CD4-positive, alpha-beta T cell treated with Interleukin-15 for 4 hours (primary cell): ENCODE measurements around the gene YIPF1.
A peak's percentile ranks its signal among the peaks of the same experiment; 100 is the strongest.
"Not testable (repeated sequence)": the region's sequence is repeated elsewhere in the genome, so short reads cannot be mapped to it uniquely, and the experiment has no call there.

ENCODE experiments used
- DNase-seq: peaks from one replicate; pipeline ENCODE4 v3.0.0-alpha.2; 2020; ENCODE audit warnings: low spot score

YIPF1 gene

DNA sequence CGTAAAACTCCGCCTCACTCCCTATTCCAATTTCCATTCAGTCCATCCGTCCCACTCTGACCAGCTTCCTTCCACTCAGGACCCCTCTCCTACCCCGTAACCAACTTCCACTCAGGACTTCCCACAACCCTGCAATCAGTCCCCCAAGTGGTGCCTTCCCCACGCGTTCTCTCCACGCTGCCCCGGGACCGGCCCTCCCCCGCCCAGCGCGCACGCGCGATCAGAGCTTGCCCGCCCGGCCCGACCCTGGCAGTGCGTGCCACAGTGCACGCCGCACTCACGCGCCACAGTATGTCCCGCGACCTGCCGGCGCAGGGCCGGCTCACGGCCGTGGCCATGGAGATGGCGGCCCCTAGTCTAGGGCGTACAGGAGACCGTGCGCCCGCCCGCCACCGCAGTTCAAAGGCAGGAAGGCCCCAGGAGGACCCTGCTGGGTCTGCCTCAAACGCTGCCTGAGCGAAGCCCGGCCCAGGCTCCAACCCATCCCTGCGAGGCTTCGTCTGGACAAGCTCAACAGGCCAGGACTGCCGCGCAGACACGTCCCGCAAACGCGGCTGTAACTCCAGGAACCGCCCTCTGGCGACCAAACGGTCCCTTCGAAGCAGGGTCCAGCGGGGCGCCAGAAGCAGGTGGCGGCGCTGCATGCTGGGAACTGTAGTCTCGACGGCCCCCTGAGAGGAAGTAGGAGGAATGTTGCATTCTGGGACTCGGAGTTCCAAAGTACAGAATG lies 51.5 kb downstream of the YIPF1 start, which contains the start of gene NDC1:
Gene NDC1, minus strand, starts transcription at position 373 of the 730 bp plus-strand sequence. Its CDS starts 35 bp downstream, at position 338.
- DNase-seq = peak; percentile 92

DNA sequence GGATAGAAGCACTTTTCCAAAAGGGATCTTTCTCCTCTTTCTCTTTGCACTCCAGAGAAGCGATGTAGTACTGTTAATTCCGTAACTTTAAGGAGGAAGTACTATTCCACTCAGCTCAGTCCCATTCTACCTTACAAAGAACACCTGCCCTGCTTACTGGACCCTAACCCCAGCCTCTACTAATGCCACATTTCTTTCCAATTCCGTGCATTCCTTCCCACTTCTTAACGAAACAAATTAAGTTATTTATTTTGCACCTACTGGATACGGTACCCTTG lies 52.0 kb downstream of the YIPF1 start:
- DNase-seq = no peak

DNA sequence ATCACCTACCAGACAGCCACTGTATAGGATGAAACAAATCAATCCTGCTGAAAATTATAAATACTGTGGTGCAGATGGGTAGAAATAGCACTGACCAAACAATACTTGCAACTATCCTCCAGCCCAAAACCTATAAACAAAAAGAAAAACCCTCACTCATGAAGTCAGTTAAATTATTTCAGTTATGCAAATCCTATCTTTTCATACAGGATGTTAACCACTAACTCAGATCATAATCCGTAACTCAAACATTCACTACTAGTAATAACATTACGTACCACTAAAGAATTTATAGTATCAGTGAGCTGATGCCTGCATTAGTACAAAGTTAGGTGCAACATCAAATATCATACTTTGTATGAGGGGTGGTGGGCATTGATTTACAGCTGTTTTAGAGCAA lies 54.1 kb downstream of the YIPF1 start:
- DNase-seq = no peak

DNA sequence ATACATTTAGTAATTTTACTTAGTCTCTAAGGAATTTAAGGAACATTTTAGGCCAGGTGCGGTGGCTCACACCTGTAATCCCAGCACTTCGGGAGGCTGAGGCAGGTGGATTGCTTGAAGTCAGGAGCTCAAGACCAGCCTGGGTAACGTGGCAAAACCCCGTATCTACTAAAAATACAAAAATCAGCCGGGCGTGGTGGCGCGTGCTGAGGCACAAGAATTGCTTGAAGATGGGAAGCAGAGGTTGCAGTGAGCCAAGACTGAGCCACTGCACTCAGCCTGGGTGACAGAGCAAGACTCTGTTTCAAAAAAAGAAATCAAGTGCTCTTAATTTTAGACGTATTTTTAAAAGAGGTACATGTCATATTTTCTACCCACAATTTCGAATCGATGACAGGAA lies 54.8 kb downstream of the YIPF1 start:
- no peak for DNase-seq

DNA sequence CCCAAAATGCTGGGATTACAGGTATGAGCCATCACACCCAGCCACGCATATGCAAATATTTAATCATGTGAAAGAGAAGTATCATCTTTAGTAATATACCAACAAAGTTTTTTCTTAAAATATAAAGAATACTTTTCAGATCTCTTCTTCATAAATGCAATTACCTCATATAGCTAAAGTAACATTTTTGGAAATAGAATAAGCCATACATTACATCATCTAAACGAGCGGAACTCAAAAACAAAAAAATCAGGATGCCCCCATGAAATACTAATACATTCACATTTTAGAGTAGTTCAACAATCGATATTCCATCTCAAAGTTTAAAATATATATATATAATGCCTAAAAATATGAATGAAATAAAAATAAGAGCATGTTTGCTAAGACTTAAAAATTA lies 56.2 kb downstream of the YIPF1 start:
- no peak for DNase-seq

DNA sequence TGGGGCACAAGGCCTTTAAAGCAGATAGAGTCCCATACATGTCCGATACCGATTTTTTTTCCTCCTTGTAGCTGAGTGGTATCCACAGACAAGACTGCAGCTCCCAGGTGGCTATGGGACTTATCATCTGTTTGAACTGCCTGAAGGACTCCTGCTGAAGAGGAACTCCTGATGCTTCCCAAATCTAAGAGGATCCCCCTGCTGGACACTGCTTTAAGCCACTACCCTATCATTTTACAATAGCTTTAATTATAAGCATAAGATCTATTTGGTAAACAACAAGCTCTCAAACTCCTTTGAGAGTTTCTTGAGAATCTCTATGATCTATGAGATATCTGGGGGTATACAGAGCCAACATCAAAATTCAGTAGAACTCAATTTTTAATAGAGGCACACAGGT lies 63.2 kb downstream of the YIPF1 start:
- DNase-seq = no peak

DNA sequence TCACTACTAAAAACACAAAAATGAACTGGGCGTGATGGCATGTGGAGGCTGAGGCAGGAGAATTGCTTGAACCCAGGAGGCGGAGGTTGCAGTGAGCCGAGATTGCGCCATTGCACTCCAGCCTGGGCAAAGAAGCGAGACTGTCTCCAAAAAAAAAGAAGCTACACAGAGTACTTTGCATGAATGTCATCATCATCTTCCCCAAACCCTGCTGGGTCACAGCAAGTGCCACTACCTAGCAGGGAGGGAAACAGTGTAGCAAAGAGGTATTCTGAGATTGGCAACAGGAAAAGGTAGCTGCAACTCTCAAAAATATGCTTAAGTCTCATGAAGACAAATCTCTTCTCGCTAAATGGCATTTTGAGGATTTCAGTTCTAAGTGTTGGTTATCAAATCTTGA lies 64.3 kb downstream of the YIPF1 start:
- DNase-seq = no peak

DNA sequence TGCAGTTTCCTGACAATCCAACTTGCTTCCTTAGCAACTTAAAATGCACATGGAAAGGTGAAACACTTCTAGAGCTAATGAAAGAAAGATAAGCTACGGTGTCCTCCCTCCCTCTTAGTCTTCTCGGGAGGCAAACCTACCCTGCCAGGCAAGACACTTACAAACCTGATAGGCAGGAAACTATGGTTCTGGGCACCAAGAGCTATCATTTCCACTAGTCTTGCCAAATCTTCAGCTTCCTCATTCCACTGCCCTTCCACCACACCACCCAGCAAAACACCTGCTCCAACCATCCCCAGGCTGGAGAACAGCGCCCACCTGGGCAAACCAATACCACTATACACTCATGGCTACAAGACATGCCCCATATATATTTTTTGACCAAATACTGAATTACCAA lies 66.7 kb downstream of the YIPF1 start:
- DNase-seq = no peak

DNA sequence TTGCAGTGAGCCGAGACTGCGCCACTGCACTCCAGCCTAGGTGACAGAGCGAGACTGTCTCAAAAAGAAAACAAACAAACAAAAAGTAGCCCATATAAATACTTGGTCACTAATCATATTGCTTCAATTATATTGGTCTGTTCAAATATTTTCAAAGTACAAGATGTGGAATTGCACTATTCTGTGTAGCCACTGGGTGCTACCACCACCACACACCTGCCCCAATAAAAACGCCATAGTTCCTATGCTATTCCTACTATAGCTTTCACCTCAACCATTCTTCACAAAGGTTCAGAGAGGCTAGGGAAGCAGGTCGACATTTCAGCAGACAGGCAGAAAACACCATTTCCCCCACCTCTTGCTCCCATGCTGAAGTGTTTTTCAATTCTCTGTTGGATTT lies 68.2 kb downstream of the YIPF1 start:
- DNase-seq = no peak

DNA sequence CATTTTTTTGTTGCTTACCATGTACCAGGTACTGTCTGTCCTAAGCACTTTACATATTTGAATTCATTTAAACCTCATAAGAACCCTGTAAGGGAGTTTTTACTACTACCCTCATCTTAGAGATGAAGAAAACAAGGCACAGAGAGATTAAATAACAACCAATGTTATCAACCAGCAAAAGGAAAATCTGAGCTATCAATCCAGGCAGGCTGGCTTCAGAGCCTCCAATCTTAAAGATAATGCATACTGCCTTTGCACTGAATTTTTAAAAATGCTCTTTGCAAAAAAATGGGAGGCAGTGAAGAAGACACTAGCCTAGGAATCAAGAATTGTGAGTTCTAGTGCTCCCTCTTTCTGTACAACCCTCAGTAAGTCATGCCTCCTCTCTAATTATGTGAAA lies 70.2 kb downstream of the YIPF1 start:
- DNase-seq = no peak

DNA sequence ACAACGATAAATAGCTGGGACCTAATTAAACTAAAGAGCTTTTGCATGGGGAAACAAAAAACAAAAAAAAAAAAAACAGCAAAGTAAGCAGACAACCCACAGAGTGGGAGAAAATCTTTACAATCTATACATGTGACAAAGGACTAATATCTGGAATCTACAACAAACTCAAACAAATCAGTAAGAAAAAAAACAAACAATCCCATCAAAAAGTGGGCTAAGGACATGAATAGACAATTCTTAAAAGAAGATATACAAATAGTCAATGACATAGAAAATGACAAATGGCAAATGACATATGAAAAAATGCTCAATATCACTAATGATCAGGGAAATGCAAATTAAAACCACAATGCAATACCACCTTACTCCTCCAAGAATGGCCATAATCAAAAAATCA lies 73.0 kb downstream of the YIPF1 start:
- DNase-seq = not testable (repeated sequence)

DNA sequence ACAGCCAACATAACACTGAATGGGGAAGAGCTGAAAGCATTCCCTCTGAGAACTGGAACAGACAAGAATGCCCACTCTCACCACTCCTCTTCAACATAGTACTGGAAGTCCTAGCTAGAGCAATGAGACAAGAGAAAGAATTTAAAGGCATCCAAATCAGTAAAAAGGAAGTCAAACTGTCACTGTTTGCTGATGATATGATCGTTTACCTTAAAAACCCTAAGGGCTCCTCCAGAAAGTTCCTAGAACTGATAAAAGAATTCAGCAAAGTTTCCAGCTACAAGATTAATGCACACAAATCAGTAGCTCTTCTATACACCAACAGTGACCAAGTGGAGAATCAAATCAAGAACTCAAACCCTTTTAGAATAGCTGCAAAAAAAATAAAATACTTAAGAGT lies 74.1 kb downstream of the YIPF1 start:
- DNase-seq = not testable (repeated sequence)

DNA sequence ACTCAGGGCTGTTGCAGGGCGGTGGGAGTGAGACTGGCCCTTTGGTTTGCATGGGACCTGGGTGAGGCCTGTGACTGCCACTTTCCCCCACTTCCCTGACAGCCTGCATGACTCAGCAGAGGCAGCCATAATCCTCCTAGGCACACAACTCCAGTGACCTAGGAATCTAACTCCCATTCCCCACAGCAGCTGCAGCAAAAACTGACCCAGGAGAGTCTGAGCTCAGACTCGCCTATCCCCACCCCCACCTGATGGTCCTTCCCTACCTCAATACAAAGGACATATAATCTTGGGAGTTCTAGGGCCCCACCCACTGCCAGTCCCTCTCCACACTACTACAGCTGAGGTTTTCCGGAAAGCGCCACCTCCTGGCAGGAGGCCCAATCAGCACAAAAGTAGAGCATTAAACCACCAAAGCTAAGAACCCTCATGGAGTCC lies 78.2 kb downstream of the YIPF1 start:
- no peak for DNase-seq

DNA sequence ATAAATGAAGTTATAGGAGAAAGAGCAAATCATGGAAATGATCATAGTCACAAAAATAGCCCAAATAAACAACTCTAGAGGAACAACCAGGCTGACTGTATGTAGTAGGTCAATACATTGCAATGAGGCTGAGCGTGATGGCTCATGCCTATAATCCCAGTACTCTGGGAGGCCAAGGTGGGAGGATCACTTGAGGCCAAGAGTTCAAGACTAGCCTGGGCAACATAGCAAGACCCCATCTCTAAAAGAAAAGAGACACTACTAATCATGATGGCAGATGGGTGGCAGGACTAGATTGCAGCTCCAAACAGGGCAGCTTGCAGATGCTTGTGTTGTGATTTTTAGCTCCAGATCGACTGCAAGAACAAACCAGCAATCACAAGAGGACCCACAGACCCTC lies 79.1 kb downstream of the YIPF1 start:
- DNase-seq = no peak

DNA sequence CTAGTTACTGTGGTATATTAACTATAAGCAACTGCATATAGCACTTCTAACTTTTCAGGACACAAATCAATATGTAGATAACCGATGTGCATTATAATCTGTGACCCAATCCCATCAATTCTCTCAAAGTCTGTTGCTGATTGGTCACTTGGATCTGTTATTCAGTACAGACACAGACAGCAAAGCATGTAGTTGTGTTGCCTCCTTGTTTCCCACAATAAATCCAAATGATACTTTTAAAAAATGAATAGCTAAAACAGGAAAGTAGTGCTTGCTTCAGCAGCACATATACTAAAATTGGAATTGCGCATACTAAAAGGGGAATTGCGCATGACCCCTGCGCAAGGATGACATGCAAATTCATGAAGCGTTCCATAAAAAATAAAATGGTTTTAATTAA lies 79.6 kb downstream of the YIPF1 start:
- DNase-seq = no peak

DNA sequence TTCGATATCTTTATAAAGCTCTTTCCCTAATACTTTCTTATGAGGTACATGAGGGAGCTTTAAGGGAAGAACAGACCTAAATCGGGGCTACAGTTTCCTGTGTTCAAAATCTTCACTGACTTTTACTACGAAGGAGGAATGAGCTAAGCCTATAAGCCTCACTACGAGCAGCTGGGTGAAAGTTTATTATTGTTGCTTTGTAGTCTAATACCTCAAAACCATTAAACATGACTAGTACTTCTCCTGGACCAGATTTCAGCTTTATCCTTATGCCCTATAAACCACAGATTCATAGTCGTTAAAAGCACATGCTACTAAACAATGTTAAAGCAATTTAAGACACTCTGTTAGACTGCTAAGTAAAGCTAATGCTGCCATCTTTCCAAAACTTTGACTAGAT lies 81.7 kb downstream of the YIPF1 start:
- DNase-seq = no peak

DNA sequence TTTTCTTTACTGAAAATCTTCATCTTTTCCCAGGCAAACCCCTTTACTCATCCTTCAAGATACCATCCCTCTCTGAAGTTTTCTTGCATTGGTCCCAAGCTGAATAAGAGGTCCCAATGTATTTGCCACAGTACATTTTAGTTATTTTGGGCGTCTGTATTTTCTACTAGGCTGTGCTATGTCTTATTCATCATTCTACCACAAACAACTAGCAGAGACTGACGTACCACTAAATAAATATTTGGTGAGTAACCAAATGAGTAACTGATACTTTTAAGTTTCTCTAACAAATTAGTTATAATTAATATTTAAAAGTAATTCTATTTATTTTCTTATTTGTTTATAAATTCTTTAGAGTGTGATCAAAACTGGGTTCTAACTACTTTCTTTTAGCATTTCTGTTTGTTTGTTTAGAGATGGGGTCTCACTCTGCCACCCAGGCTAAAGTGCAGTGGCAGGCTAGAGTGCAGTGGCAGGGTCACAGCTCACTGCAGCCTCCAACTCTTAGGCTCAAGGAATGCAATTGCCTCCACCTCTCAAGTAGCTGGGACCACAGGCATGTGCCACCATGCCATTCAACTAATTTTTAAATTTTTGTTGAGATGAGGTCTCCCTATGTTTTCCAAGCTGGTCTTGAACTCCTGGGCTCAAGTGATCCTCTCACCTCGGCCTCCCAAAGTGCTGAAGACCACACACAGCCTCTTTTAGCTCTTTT lies 84.6 kb downstream of the YIPF1 start:
- DNase-seq = no peak

DNA sequence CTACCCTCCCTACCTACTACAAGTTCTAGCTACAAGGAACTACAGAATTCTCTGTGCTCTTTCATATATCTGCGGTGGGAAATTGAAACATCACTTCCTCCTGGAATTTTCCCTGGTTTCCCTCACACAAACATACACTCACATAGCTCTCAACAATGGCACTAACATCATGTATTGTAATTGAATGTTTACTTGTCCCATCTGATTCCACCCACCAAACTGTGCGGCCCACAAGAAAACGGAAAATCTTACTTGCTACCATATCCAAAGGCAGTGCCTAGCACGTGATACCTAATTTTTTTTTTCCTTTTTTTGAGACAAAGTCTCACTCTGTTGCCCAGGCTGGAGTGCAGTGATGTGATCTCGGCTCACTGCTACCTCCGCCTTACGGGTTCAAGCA lies 85.4 kb downstream of the YIPF1 start:
- DNase-seq = no peak
